Caki2 (cell line): Measurements from ENCODE around the gene ZNF584. TPM values are rescaled to one million over a fixed set of nuclear protein-coding genes. Genes with fewer than 3 reads are reported as not detected.
A peak's percentile ranks its signal among the peaks of the same experiment; 100 is the strongest.
"Not testable (repeated sequence)": the region's sequence is repeated elsewhere in the genome, so short reads cannot be mapped to it uniquely, and the experiment has no call there.

ENCODE experiments used
- DNase-seq: peaks from one replicate; pipeline ENCODE4 v3.0.0-alpha.2; 2015; ENCODE audit warnings: low read depth
- in situ Hi-C: cut with HindIII; loops from 2 replicates; pipeline ENCODE4 v1.10.0; 2016; ENCODE audit warnings: low sequenced_read_pairs, low pct_unique_long_range_greater_than_20kb, mixed read lengths
- total RNA-seq: library from RNA; depleted of rRNA; stranded (reverse); fragments of >200 nt; shearing (Covaris generic); gene quantifications from 2 replicates; pipeline ENCODE4 v1.2.3, GENCODE V29; 2014; ENCODE audit warnings: low replicate concordance; rRNA removed

Gene ZNF584
- total RNA-seq, 1 experiment from 2014 or later, result 15.2 TPM

DNA sequence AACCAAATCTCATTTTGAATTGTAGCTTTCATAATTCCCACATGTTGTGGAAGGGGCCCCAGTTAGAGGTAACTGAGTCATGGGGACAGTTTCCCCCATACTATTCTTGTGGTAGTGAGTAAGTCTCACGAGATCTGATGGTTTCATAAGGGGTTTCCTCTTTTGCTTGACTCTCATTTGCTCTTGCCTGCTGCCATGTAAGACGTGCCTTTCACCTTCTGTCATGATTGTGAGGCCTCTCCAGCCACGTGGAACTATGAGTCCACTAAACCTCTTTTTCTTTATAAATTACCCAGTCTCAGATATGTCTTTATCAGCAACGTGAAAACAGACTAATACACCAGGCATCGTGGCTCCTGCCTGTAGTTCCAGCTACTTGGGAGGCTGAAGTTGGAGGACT, 41.5 kb downstream of the ZNF584 start:
- DNase-seq, in situ Hi-C loops: not testable (repeated sequence)

- no peak for DNase-seq
- in situ Hi-C loops, result no loop called here
Measured at GRCh38 chr19:58450856-58451357, 42.5 kb downstream of the ZNF584 start.

- DNase-seq, result peak; percentile 93
- in situ Hi-C loops, result no loop called here
Measured at GRCh38 chr19:58451358-58452101, 43.1 kb downstream of the ZNF584 start, which contains the start of gene ZNF324B. Gene ZNF324B (plus strand): TSS chr19:58451622. CDS start chr19:58453702, 2,080 bp downstream.

GRCh38 chr19:58453743-58454142, 45.3 kb downstream of the ZNF584 start:
- no peak for DNase-seq
- in situ Hi-C loops, result no loop called here

GRCh38 chr19:58455306-58455705, 46.9 kb downstream of the ZNF584 start:
- DNase-seq, result no peak
- in situ Hi-C loops, result no loop called here

DNA sequence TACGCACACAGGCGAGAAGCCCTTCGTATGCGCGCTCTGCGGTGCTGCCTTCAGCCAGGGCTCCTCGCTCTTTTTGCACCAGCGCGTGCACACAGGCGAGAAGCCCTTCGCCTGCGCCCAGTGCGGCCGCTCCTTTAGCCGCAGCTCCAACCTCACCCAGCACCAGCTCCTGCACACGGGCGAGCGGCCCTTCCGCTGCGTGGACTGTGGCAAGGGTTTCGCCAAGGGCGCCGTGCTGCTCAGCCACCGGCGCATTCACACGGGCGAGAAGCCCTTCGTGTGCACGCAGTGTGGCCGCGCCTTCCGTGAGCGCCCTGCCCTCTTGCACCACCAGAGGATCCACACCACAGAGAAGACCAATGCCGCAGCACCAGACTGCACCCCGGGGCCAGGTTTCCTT, 47.7 kb downstream of the ZNF584 start:
- in situ Hi-C loops, result no loop called here
- no peak for DNase-seq

DNA sequence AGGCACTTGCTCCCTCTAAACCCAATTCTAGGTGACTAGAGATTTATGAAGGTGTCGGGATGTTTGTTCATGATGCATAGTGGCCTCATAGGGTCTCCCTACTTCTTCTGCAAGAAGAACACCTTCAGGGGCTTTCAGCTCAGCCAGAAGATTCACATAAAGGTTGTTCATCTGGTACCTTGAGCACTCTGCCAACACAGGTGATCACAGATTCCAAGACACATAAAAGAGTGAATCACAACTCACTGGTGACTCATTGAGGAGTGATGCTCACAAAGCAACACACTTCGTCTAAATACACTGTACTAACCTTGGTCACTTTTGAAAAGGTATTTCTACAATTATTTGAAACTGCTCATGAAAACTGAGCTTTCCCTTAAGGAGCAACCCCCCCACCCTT, 51.6 kb downstream of the ZNF584 start:
- no peak for DNase-seq
- in situ Hi-C loops, result no loop called here

DNA sequence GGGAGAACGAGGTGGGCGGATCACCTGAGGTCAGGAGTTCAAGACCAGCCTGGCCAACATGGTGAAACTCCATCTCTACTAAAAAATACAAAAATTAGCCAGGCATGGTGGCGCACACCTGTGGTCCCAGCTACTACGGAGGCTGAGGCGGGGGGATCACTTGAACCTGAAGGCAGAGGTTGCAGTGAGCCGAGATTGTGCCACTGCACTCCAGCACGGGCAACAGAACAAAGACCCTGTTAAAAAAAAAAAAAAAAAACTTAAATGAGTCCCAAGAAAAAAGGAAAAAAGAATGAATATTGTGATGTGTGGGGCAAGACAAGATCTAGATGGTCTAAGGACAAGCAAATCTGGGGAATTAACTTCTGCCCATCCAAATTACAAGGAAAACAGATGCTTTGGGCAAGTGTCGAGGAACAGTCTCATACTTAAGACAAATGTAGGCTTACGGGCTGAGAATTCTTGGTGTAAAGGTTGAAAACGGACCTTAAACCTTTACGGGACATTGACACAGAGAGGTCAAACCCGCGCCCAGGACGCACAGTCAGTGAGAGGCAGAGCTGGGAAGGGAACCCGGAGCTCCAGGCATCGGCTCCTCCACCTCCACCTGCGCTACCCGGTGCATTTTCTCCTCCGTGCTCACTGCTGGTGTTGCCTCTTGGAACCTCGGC, 57.8 kb downstream of the ZNF584 start:
- in situ Hi-C loops, result no loop called here
- DNase-seq, result no peak

- in situ Hi-C loops, result no loop called here
- peak; percentile 94 for DNase-seq
Measured at GRCh38 chr19:58466760-58467589, 58.5 kb downstream of the ZNF584 start, which contains the start of gene ZNF324. Gene ZNF324 (plus strand): TSS chr19:58467080. CDS start chr19:58469186, 2,106 bp downstream.

Other genes with a start within 250 kb of the ZNF584 start
- 27.7 and 34.0 TPM in 2 replicates for gene ZNF274, start 225.6 kb upstream of the ZNF584 start, total RNA-seq
- 61.6 and 105 TPM in 2 replicates for gene ZNF544, start 179.7 kb upstream of the ZNF584 start, total RNA-seq
- gene ZNF8, start 129.7 kb upstream of the ZNF584 start, total RNA-seq, result 3.0 and 4.9 TPM in 2 replicates
- 38.9 and 46.3 TPM in 2 replicates for gene ERVK3-1, start 103.3 kb upstream of the ZNF584 start, total RNA-seq
- 2.1 and 2.3 TPM in 2 replicates for gene ZSCAN22, start 81.7 kb upstream of the ZNF584 start, total RNA-seq
- 1.1 and 1.9 TPM in 2 replicates for gene A1BG, start 55.2 kb upstream of the ZNF584 start, total RNA-seq
- 0.20 and 0.98 TPM in 2 replicates for gene ZNF497, start 45.9 kb upstream of the ZNF584 start, total RNA-seq
- 3.3 and 8.2 TPM in 2 replicates for gene ZNF837, start 27.6 kb upstream of the ZNF584 start, total RNA-seq
- gene RPS5, start 21.4 kb upstream of the ZNF584 start, total RNA-seq, result 2,221 and 2,324 TPM in 2 replicates
- gene RNF225, start 13.0 kb upstream of the ZNF584 start, total RNA-seq, result not detected in 2 replicates
- gene ZNF132, start 31.5 kb downstream of the ZNF584 start, total RNA-seq, result 4.9 and 7.8 TPM in 2 replicates
- 6.2 and 8.3 TPM in 2 replicates for gene ZNF324B, start 43.0 kb downstream of the ZNF584 start, total RNA-seq
- gene ZNF324, start 58.4 kb downstream of the ZNF584 start, total RNA-seq, result 7.5 and 16.3 TPM in 2 replicates
- 19.2 and 23.1 TPM in 2 replicates for gene ZNF446, start 67.7 kb downstream of the ZNF584 start, total RNA-seq
- gene SLC27A5, start 103.3 kb downstream of the ZNF584 start, total RNA-seq, result 4.9 and 10.8 TPM in 2 replicates
- 8.9 and 13.5 TPM in 2 replicates for gene ZBTB45, start 111.2 kb downstream of the ZNF584 start, total RNA-seq
- gene TRIM28, start 135.4 kb downstream of the ZNF584 start, total RNA-seq, result 542 and 662 TPM in 2 replicates
- 268 and 313 TPM in 2 replicates for gene CHMP2A, start 146.5 kb downstream of the ZNF584 start, total RNA-seq
- gene UBE2M, start 150.0 kb downstream of the ZNF584 start, total RNA-seq, result 194 and 247 TPM in 2 replicates
- 2.7 and 8.6 TPM in 2 replicates for gene MZF1, start 164.7 kb downstream of the ZNF584 start, total RNA-seq